Parathyroid adenoma (tissue), 2 donors: ENCODE results near the gene GRID1.

ENCODE experiments used
- H2AFZ ChIP-seq: fragments of 300-600 bp; sonication (generic); one replicate; pipeline ENCODE4 v1.7.0; 2017; ENCODE audit warnings: antibody characterized with exemption, mild to moderate bottlenecking
- H3K27ac ChIP-seq: fragments of 300-600 bp; sonication (generic); one replicate; pipeline ENCODE4 v1.7.0; 2017
- H3K27me3 ChIP-seq: fragments of 300-600 bp; sonication (generic); one replicate; pipeline ENCODE4 v1.7.0; 2017; ENCODE audit warnings: low read length; ENCODE audit not compliant: control insufficient read depth, insufficient read depth
- H3K36me3 ChIP-seq: fragments of 300-600 bp; sonication (generic); one replicate; pipeline ENCODE4 v1.7.0; 2017; ENCODE audit warnings: low read length; ENCODE audit not compliant: control insufficient read depth, insufficient read depth
- H3K4me1 ChIP-seq: fragments of 300-600 bp; sonication (generic); one replicate; pipeline ENCODE4 v1.7.0; 2017; ENCODE audit warnings: control low read depth
- H3K4me2 ChIP-seq: fragments of 300-600 bp; sonication (generic); one replicate; pipeline ENCODE4 v1.7.0; 2017; ENCODE audit warnings: low read length
- H3K4me3 ChIP-seq: fragments of 300-600 bp; sonication (generic); one replicate; pipeline ENCODE4 v1.7.0; 2017; ENCODE audit warnings: low read depth, low read length
- H3K79me2 ChIP-seq: fragments of 300-600 bp; sonication (generic); one replicate; pipeline ENCODE4 v1.7.0; 2017; ENCODE audit warnings: control low read depth
- H3K9ac ChIP-seq: fragments of 300-600 bp; sonication (generic); one replicate; pipeline ENCODE4 v1.7.0; 2017; ENCODE audit warnings: mild to moderate bottlenecking
- H3K9me3 ChIP-seq: fragments of 300-600 bp; sonication (generic); one replicate; pipeline ENCODE4 v1.7.0; 2017; ENCODE audit warnings: low read length; ENCODE audit not compliant: control insufficient read depth
- CTCF ChIP-seq: fragments of 300-600 bp; sonication (generic); IDR thresholded peaks from one replicate; pipeline ENCODE4 v1.7.0; 2017; ENCODE audit warnings: antibody characterized with exemption, mild to moderate bottlenecking
- donor health status: primary hyperparathyroidism.

GRID1 gene

GRCh38 chr10:85618841-85619240, 747.8 kb downstream of the GRID1 start:
- TF ChIP-seq CTCF = no peak

DNA sequence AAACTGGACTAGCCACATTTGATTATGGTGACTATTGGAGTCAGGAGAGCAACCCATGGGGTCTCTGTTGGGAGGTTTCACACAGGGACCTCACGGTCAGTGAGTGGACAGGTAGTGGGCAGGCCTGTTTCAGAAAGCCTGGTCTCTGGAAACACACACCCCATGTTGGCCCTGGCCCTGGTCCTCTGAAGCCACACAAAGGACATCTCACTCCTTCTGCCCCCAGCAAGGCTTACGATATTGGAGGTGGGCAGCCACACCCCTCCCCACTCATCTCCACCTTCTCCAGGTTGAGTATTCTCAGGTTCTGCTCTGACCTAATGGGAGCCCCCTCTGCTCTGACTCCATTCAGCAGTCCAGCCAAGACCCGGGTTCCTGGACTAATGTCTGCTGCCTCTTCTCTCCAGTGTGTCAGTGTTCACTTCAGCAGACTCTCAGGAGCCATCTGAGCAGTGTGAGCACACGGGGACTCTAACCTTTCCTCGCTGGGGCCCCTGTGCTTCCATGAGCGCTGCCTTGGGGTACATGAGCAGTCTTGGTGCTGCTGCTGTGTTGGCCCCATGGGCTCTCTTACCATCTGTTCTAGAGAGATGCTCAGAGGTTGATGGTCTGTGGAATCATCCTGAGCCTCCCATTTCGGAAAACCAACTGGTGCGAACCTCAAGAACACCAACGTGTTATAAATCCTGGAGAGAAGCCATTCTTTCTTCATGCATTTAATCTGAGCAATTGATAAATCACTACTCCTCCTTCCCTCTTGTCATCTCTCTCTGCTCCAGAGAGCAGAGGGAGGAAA, 748.6 kb downstream of the GRID1 start:
- Histone ChIP-seq H3K27me3 (no peaks in the 10 kb centered on the region), H3K9me3 (no peaks in the 10 kb centered on the region), H3K79me2 (no peaks in the 10 kb centered on the region), H3K27ac (no peak overlapping the region), H3K9ac (no peak overlapping the region), H2AFZ (no peak overlapping the region), H3K4me1 (no peaks in the 10 kb centered on the region), H3K4me3 (no peak overlapping the region), H3K4me2 (no peak overlapping the region), H3K36me3 (no peaks in the 10 kb centered on the region)
- TF ChIP-seq CTCF = no peak

More at GRCh38 chr10:85618841-85619240, 747.8 kb downstream of the GRID1 start:
- Histone ChIP-seq H3K79me2 (no peaks in the 10 kb centered on the region), H3K27me3 (no peaks in the 10 kb centered on the region), H3K9me3 (no peaks in the 10 kb centered on the region), H2AFZ (no peak overlapping the region), H3K4me1 (no peaks in the 10 kb centered on the region), H3K4me3 (no peak overlapping the region), H3K36me3 (no peaks in the 10 kb centered on the region), H3K4me2 (no peak overlapping the region), H3K9ac (no peak overlapping the region), H3K27ac (no peak overlapping the region)

GRCh38 chr10:85615556-85615955, 751.0 kb downstream of the GRID1 start:
- no peak for TF ChIP-seq CTCF
- no peak overlapping the region for H3K4me3 ChIP-seq
- no peak overlapping the region for H3K4me2 ChIP-seq
- H3K27me3 ChIP-seq = no peaks in the 10 kb centered on the region
- no peaks in the 10 kb centered on the region for H3K36me3 ChIP-seq
- no peak overlapping the region for H3K27ac ChIP-seq
- H3K9ac ChIP-seq = no peak overlapping the region
- H2AFZ ChIP-seq = no peak overlapping the region
- H3K9me3 ChIP-seq = no peaks in the 10 kb centered on the region
- H3K4me1 ChIP-seq = no peaks in the 10 kb centered on the region
- no peaks in the 10 kb centered on the region for H3K79me2 ChIP-seq

DNA sequence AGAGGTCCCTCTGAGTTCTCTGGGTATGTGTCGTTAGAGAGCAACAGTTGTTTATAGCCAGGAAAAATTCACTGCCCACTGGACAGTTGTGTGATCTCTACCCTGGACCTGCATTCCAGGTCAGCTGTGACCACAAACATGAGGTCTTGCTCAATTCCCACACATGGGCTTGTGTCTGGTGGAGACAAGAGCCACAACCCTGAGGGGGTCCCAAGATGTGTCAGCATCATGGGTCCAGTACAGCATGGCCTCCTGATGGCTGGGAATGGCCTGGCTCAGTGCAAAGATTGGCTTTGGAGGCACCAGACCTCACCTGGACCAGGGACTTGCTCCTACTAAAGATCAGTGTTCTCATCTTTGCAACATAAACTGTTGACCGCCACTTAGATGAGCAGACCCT, 751.6 kb downstream of the GRID1 start:
- Histone ChIP-seq H3K27me3 (no peaks in the 10 kb centered on the region), H3K4me2 (no peak overlapping the region), H2AFZ (no peak overlapping the region), H3K36me3 (no peaks in the 10 kb centered on the region), H3K9me3 (no peaks in the 10 kb centered on the region), H3K4me1 (no peaks in the 10 kb centered on the region), H3K9ac (no peak overlapping the region), H3K27ac (no peak overlapping the region), H3K79me2 (no peaks in the 10 kb centered on the region), H3K4me3 (no peak overlapping the region)
- TF ChIP-seq CTCF = no peak

GRCh38 chr10:85614566-85614965, 752.0 kb downstream of the GRID1 start:
- Histone ChIP-seq H3K9me3 (no peaks in the 10 kb centered on the region), H3K9ac (no peak overlapping the region), H2AFZ (no peak overlapping the region), H3K79me2 (no peaks in the 10 kb centered on the region), H3K4me2 (no peak overlapping the region), H3K4me3 (no peak overlapping the region), H3K27me3 (no peaks in the 10 kb centered on the region), H3K36me3 (no peaks in the 10 kb centered on the region), H3K27ac (no peak overlapping the region), H3K4me1 (no peaks in the 10 kb centered on the region)
- no peak for TF ChIP-seq CTCF
